Measurements from ENCODE around the gene GPR143.

DNA sequence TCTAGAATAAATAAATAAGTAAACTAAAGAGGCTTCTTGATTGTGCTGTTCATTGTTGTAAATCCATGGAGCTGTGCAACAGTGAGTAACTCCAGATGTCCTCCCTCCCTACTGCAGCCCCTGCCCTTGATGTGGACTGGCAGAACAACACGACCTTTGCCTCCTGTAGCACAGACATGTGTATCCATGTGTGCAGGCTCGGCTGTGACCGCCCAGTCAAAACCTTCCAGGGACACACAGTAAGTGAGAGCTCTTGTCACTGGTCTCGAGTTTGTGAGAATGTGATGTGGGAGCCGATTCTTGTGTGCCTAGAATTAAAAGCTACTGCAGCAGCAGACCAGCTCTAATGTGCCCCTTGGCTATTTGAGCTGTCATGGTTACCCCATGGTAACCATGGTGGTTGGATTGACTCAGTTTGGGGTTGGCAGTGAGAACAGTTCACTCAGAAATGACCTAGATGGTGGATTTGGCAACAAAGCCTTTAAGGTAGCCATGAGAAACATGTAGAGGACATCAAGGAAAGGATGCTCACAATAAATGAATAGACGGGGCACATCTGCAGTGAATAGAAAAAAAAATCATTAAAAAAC is 60.7 kb downstream of the GPR143 start:
- TF ChIP-seq, protein P1, sequence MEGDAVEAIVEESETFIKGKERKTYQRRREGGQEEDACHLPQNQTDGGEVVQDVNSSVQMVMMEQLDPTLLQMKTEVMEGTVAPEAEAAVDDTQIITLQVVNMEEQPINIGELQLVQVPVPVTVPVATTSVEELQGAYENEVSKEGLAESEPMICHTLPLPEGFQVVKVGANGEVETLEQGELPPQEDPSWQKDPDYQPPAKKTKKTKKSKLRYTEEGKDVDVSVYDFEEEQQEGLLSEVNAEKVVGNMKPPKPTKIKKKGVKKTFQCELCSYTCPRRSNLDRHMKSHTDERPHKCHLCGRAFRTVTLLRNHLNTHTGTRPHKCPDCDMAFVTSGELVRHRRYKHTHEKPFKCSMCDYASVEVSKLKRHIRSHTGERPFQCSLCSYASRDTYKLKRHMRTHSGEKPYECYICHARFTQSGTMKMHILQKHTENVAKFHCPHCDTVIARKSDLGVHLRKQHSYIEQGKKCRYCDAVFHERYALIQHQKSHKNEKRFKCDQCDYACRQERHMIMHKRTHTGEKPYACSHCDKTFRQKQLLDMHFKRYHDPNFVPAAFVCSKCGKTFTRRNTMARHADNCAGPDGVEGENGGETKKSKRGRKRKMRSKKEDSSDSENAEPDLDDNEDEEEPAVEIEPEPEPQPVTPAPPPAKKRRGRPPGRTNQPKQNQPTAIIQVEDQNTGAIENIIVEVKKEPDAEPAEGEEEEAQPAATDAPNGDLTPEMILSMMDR (IDR thresholded peaks at IDR 0.05; ENCODE audit: borderline replicate concordance, extremely low read depth, low read length, poor library complexity, severe bottlenecking), result no peak
- TF ChIP-seq EZH2 (IDR thresholded peaks at IDR 0.05; ENCODE audit: borderline replicate concordance, low read depth, low read length, severe bottlenecking), result no peak
